Stimulated activated naive CD4-positive, alpha-beta T cell treated with Interleukin-2 at 50 U/mL for 16 hours (primary cell): ENCODE results near the gene MYBPH.

Experiments used
- DNase-seq: peaks from one replicate; lab custom pipeline; 2025; lab: John Stamatoyannopoulos, UW

MYBPH gene

GRCh38 chr1:203178821-203179666, 3.4 kb upstream of the MYBPH start:
- no peak for DNase-seq

GRCh38 chr1:203178083-203178482, 2.5 kb upstream of the MYBPH start:
- no peak for DNase-seq

- DNase-seq: no peak
Measured at GRCh38 chr1:203177470-203178039, 1.9 kb upstream of the MYBPH start.

GRCh38 chr1:203177036-203177405, 1.4 kb upstream of the MYBPH start:
- no peak for DNase-seq

- no peak for DNase-seq
Measured at GRCh38 chr1:203176273-203177035, 828 bp upstream of the MYBPH start.

- DNase-seq: no peak
Measured at GRCh38 chr1:203175827-203176241, 208 bp upstream of the MYBPH start.

GRCh38 chr1:203174324-203174985, 1.2 kb downstream of the MYBPH start:
- no peak for DNase-seq

GRCh38 chr1:203173566-203173965, 2.1 kb downstream of the MYBPH start:
- DNase-seq: no peak

- DNase-seq: no peak
Measured at GRCh38 chr1:203173011-203173555, 2.5 kb downstream of the MYBPH start.

GRCh38 chr1:203172184-203173010, 3.2 kb downstream of the MYBPH start:
- DNase-seq: no peak

GRCh38 chr1:203171341-203172183, 4.1 kb downstream of the MYBPH start:
- no peak for DNase-seq

- no peak for DNase-seq
Measured at GRCh38 chr1:203170625-203171330, 4.8 kb downstream of the MYBPH start.

GRCh38 chr1:203169770-203170520, 5.7 kb downstream of the MYBPH start:
- DNase-seq: no peak

- DNase-seq: no peak
Measured at GRCh38 chr1:203168991-203169390, 6.6 kb downstream of the MYBPH start.

- no peak for DNase-seq
Measured at GRCh38 chr1:203168256-203168786, 7.3 kb downstream of the MYBPH start.

GRCh38 chr1:203167913-203168200, 7.8 kb downstream of the MYBPH start:
- no peak for DNase-seq

- DNase-seq: no peak
Measured at GRCh38 chr1:203167026-203167912, 8.4 kb downstream of the MYBPH start.
